HepG2 (cell line): ENCODE measurements around the gene C1D. TPM values are rescaled to one million over a fixed set of nuclear protein-coding genes. Genes with fewer than 3 reads are reported as not detected.

ENCODE experiments used
- ETV5 ChIP-seq: IDR thresholded peaks from 2 replicates; pipeline ENCODE4 v1.6.1; 2018; ENCODE audit warnings: missing biosample characterization, missing genetic modification reagents, inconsistent platforms, borderline replicate concordance
- GABPB1 ChIP-seq: IDR thresholded peaks from 2 replicates; pipeline ENCODE4 v1.6.1; 2016; ENCODE audit warnings: mild to moderate bottlenecking, missing genetic modification reagents, moderate library complexity, missing compliant biosample characterization
- GZF1 ChIP-seq: sonication (generic); formaldehyde crosslinking; IDR thresholded peaks from 2 replicates; pipeline ENCODE4 v1.5.1; 2020; ENCODE audit warnings: mild to moderate bottlenecking, missing genetic modification reagents
- HMG20B ChIP-seq: conservative IDR thresholded peaks from 2 replicates; pipeline ENCODE4 v1.6.1; 2016; ENCODE audit warnings: missing genetic modification reagents, missing compliant biosample characterization
- HNRNPUL1 ChIP-seq: fragments of 200-400 bp; formaldehyde crosslinking; IDR thresholded peaks from 2 replicates; pipeline ENCODE4 v1.6.1; 2017; ENCODE audit warnings: low read depth, mild to moderate bottlenecking, low read length, moderate library complexity
- MIER3 ChIP-seq: IDR thresholded peaks from 2 replicates; pipeline ENCODE4 v1.6.1; 2016; ENCODE audit warnings: missing compliant biosample characterization, borderline replicate concordance
- NFATC3 ChIP-seq: sonication (generic); formaldehyde crosslinking; IDR thresholded peaks from 2 replicates; pipeline ENCODE4 v1.5.1; 2020; ENCODE audit warnings: mild to moderate bottlenecking, missing genetic modification reagents
- NFKBIZ ChIP-seq: IDR thresholded peaks from 2 replicates; pipeline ENCODE4 v1.6.1; 2018; ENCODE audit warnings: missing genetic modification reagents, missing compliant biosample characterization
- PRPF4 ChIP-seq: fragments of 200-400 bp; formaldehyde crosslinking; IDR thresholded peaks from 2 replicates; pipeline ENCODE4 v1.6.1; 2016; ENCODE audit warnings: low read length, low read depth; ENCODE audit not compliant: poor library complexity, severe bottlenecking
- RCOR2 ChIP-seq: IDR thresholded peaks from 2 replicates; pipeline ENCODE4 v1.6.1; 2016; ENCODE audit warnings: missing biosample characterization, missing genetic modification reagents
- REXO4 ChIP-seq: sonication (generic); formaldehyde crosslinking; IDR thresholded peaks from 2 replicates; pipeline ENCODE4 v1.8.0; 2022; ENCODE audit warnings: missing genetic modification reagents, mild to moderate bottlenecking, borderline replicate concordance
- RFX5 ChIP-seq: IDR thresholded peaks from 2 replicates; pipeline ENCODE4 v1.6.1; 2011; ENCODE audit warnings: low read depth, low read length, improper control_type of control experiment
- RNF2 ChIP-seq: fragments of 450-650 bp; conservative IDR thresholded peaks from 2 replicates; pipeline ENCODE4 v1.6.1; 2016; ENCODE audit warnings: low read depth
- SOX13 ChIP-seq, 3 experiments: fragments of 450-650 bp in 1 of 3; sonication (generic) in 1 of 3; formaldehyde crosslinking in 1 of 3; IDR thresholded peaks in 2 of 3; conservative IDR thresholded peaks in 1 of 3; 2 replicates each; pipeline versions ENCODE4 v1.5.0 to v1.6.1; 2016 to 2020; ENCODE audit warnings: antibody characterized with exemption in 1 of 3, mild to moderate bottlenecking in 1 of 3, missing compliant biosample characterization in 1 of 3, missing genetic modification reagents in 1 of 3, moderate library complexity in 1 of 3
- SP4 ChIP-seq: sonication (generic); formaldehyde crosslinking; IDR thresholded peaks from 2 replicates; pipeline ENCODE4 v1.8.1; 2023; ENCODE audit warnings: mild to moderate bottlenecking, missing genetic modification reagents
- ZKSCAN8 ChIP-seq: IDR thresholded peaks from 2 replicates; pipeline ENCODE4 v1.6.1; 2016; ENCODE audit warnings: borderline replicate concordance, missing genetic modification reagents, missing compliant biosample characterization
- ZNF850 ChIP-seq: sonication (generic); formaldehyde crosslinking; conservative IDR thresholded peaks from 2 replicates; pipeline ENCODE4 v1.9.0; 2021; ENCODE audit warnings: mild to moderate bottlenecking, missing genetic modification reagents
- polyA plus RNA-seq, 8 experiments: library from polyadenylated mRNA; depleted of rRNA in 3 of 8; stranded (reverse) in 7 of 8; unstranded in 1 of 8; fragments of >200 nt; fragmentation: Illumina TruSeq in 4 of 8; extraction: Trizol in 4 of 8; gene quantifications; 2 replicates each; pipeline versions ENCODE4 v1.2.1 to v1.2.3, GENCODE V29; 2011 to 2016; ENCODE audit warnings: low read depth in 4 of 8, missing spikeins in 1 of 8, mixed read lengths in 1 of 8; ENCODE audit not compliant: insufficient read depth in 1 of 8
- total RNA-seq, 5 experiments: library from RNA; depleted of rRNA; stranded (reverse); fragments of >200 nt; fragmentation: Illumina TruSeq; extraction: Trizol; gene quantifications; 2 replicates each; pipeline ENCODE4 v1.2.3, GENCODE V29; 2016; ENCODE audit warnings: low read depth in 1 of 5
- TF ChIP-seq, protein P1 (sequence below): sonication (generic); formaldehyde crosslinking; IDR thresholded peaks from 2 replicates; pipeline ENCODE4 v1.9.0; 2022; ENCODE audit warnings: missing genetic modification reagents, mild to moderate bottlenecking, borderline replicate concordance
- TF ChIP-seq, protein P2 (sequence below): sonication (generic); formaldehyde crosslinking; IDR thresholded peaks from 2 replicates; pipeline ENCODE4 v1.4.0; 2020; ENCODE audit warnings: missing genetic modification reagents
- TF ChIP-seq, protein P3 (sequence below): IDR thresholded peaks from 2 replicates; pipeline ENCODE4 v1.6.1; 2018; ENCODE audit warnings: missing genetic modification reagents
- TF ChIP-seq, protein P4 (sequence below): sonication (generic); formaldehyde crosslinking; IDR thresholded peaks from 2 replicates; pipeline ENCODE4 v1.5.0; 2020; ENCODE audit warnings: mild to moderate bottlenecking, missing genetic modification reagents
- TF ChIP-seq, protein P5 (sequence below): conservative IDR thresholded peaks from 2 replicates; pipeline ENCODE4 v1.6.1; 2018; ENCODE audit warnings: missing genetic modification reagents

C1D gene
- total and polyA plus RNA-seq, 2 of the 13 experiments (the other 11 are each of a cell fraction or from before 2014, with no cell fraction given): 38.1 to 43.5 TPM

DNA sequence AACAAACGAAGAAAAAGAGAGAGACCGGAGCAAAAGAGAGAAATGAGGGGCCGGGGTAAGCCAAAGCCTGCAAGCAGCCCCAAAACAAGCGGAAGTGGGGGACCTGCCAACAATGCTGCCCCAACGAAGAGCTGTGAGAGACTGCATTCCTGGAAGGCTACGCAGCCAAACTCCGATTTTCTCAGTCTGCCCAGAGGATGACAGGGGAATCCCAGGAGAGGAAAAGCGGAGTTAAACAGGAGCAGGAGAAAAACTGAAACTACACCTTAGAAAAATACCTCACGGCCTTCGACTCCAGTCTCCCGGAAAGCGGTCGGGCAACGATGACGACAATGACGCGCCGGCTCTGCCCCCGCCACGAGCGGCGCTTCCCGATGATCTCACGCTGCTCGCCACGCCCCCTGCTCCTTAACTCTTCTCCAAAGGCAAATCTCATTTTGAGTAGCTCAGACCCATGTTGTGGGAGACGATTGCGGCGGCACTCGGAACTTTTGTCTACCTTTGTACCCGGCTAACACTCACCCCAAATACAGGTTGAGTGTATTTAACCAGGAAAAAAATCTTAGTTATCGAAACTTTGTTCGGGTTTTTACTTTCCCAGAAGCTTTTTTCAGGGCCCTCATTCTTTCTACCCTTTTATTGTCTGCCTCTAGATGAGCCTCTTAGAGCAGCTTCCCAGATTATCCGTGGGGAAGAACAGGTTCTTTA is at the start of gene C1D (continued):
- TF ChIP-seq, protein P1, sequence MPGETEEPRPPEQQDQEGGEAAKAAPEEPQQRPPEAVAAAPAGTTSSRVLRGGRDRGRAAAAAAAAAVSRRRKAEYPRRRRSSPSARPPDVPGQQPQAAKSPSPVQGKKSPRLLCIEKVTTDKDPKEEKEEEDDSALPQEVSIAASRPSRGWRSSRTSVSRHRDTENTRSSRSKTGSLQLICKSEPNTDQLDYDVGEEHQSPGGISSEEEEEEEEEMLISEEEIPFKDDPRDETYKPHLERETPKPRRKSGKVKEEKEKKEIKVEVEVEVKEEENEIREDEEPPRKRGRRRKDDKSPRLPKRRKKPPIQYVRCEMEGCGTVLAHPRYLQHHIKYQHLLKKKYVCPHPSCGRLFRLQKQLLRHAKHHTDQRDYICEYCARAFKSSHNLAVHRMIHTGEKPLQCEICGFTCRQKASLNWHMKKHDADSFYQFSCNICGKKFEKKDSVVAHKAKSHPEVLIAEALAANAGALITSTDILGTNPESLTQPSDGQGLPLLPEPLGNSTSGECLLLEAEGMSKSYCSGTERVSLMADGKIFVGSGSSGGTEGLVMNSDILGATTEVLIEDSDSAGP (CRISPR knock-in tag): peak; percentile 69; the same call in 1 of the 2 replicates
- TF ChIP-seq GABPB1 (peak; percentile 96), PRPF4 (no peak), RFX5 (peak; percentile 75), GZF1 (CRISPR knock-in tag) (no peak; the same call in 1 of the 2 replicates), MIER3 (peak; percentile 65; the same call in 1 of the 2 replicates), REXO4 (no peak), NFATC3 (no peak), RCOR2 (CRISPR knock-in tag) (no peak), RNF2 (no peak), ZKSCAN8 (CRISPR knock-in tag) (no peak), SP4 (CRISPR knock-in tag) (peak; percentile 95), HMG20B (no peak), ETV5 (CRISPR knock-in tag) (peak; percentile 74), NFKBIZ (CRISPR knock-in tag) (peak; percentile 69; the same call in 1 of the 2 replicates), SOX13 (IDR thresholded peaks at IDR 0.05) (no peak), SOX13 (CRISPR knock-in tag; conservative IDR thresholded peaks at IDR 0.05 in 1 of 2, IDR thresholded peaks at IDR 0.05 in 1 of 2) (no peak), HNRNPUL1 (no peak), ZNF850 (no peak)
- TF ChIP-seq, protein P2, sequence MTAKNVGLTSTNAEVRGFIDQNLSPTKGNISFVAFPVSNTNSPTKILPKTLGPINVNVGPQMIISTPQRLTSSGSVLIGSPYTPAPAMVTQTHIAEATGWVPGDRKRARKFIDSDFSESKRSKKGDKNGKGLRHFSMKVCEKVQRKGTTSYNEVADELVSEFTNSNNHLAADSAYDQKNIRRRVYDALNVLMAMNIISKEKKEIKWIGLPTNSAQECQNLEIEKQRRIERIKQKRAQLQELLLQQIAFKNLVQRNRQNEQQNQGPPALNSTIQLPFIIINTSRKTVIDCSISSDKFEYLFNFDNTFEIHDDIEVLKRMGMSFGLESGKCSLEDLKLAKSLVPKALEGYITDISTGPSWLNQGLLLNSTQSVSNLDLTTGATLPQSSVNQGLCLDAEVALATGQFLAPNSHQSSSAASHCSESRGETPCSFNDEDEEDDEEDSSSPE (CRISPR knock-in tag): peak; percentile 71
- TF ChIP-seq, protein P3, sequence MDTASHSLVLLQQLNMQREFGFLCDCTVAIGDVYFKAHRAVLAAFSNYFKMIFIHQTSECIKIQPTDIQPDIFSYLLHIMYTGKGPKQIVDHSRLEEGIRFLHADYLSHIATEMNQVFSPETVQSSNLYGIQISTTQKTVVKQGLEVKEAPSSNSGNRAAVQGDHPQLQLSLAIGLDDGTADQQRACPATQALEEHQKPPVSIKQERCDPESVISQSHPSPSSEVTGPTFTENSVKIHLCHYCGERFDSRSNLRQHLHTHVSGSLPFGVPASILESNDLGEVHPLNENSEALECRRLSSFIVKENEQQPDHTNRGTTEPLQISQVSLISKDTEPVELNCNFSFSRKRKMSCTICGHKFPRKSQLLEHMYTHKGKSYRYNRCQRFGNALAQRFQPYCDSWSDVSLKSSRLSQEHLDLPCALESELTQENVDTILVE (CRISPR knock-in tag): no peak
- TF ChIP-seq, protein P4, sequence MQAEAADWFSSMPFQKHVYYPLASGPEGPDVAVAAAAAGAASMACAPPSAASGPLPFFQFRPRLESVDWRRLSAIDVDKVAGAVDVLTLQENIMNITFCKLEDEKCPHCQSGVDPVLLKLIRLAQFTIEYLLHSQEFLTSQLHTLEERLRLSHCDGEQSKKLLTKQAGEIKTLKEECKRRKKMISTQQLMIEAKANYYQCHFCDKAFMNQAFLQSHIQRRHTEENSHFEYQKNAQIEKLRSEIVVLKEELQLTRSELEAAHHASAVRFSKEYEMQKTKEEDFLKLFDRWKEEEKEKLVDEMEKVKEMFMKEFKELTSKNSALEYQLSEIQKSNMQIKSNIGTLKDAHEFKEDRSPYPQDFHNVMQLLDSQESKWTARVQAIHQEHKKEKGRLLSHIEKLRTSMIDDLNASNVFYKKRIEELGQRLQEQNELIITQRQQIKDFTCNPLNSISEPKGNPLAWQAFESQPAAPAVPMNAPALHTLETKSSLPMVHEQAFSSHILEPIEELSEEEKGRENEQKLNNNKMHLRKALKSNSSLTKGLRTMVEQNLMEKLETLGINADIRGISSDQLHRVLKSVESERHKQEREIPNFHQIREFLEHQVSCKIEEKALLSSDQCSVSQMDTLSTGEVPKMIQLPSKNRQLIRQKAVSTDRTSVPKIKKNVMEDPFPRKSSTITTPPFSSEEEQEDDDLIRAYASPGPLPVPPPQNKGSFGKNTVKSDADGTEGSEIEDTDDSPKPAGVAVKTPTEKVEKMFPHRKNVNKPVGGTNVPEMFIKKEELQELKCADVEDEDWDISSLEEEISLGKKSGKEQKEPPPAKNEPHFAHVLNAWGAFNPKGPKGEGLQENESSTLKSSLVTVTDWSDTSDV: no peak
- TF ChIP-seq, protein P5, sequence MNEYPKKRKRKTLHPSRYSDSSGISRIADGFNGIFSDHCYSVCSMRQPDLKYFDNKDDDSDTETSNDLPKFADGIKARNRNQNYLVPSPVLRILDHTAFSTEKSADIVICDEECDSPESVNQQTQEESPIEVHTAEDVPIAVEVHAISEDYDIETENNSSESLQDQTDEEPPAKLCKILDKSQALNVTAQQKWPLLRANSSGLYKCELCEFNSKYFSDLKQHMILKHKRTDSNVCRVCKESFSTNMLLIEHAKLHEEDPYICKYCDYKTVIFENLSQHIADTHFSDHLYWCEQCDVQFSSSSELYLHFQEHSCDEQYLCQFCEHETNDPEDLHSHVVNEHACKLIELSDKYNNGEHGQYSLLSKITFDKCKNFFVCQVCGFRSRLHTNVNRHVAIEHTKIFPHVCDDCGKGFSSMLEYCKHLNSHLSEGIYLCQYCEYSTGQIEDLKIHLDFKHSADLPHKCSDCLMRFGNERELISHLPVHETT (CRISPR knock-in tag): no peak; the same call in 1 of the 2 replicates
